ENCODE data around the gene JAZF1.

GRCh38 chr7:27842094-27842692 lies 338.4 kb downstream of the JAZF1 start:
- no peak for TF ChIP-seq NKRF (IDR thresholded peaks at IDR 0.05; ENCODE audit: borderline replicate concordance)
- no peak for TF ChIP-seq ZNF274 (IDR thresholded peaks at IDR 0.05; ENCODE audit: borderline replicate concordance, low read depth, low read length)
- TF ChIP-seq ZFPM2 (CRISPR knock-in tag; IDR thresholded peaks at IDR 0.05): no peak

Measured in K562 (cell line).